Measurements from ENCODE around the gene ZMAT5.

- TF ChIP-seq, protein P1, sequence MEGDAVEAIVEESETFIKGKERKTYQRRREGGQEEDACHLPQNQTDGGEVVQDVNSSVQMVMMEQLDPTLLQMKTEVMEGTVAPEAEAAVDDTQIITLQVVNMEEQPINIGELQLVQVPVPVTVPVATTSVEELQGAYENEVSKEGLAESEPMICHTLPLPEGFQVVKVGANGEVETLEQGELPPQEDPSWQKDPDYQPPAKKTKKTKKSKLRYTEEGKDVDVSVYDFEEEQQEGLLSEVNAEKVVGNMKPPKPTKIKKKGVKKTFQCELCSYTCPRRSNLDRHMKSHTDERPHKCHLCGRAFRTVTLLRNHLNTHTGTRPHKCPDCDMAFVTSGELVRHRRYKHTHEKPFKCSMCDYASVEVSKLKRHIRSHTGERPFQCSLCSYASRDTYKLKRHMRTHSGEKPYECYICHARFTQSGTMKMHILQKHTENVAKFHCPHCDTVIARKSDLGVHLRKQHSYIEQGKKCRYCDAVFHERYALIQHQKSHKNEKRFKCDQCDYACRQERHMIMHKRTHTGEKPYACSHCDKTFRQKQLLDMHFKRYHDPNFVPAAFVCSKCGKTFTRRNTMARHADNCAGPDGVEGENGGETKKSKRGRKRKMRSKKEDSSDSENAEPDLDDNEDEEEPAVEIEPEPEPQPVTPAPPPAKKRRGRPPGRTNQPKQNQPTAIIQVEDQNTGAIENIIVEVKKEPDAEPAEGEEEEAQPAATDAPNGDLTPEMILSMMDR (IDR thresholded peaks at IDR 0.05), result no peak
- no peak for TF ChIP-seq POLR2A (IDR thresholded peaks at IDR 0.05)
- no peak for TF ChIP-seq POLR2AphosphoS5 (IDR thresholded peaks at IDR 0.05)
- TF ChIP-seq EP300 (IDR thresholded peaks at IDR 0.05), result no peak
These were observed 28.9 kb upstream of the ZMAT5 start for GRCh38 chr22:29795663-29796062.
